SW 1271 (cell line): ENCODE results near the gene PPM1D.
A peak's percentile ranks its signal among the peaks of the same experiment; 100 is the strongest.
"Not testable (repeated sequence)": the region's sequence is repeated elsewhere in the genome, so short reads cannot be mapped to it uniquely, and the experiment has no call there.

Source experiments
- DNase-seq, 2 experiments: peaks; one replicate each; lab custom pipeline; 2025; lab: John Stamatoyannopoulos, UW

PPM1D gene

DNA sequence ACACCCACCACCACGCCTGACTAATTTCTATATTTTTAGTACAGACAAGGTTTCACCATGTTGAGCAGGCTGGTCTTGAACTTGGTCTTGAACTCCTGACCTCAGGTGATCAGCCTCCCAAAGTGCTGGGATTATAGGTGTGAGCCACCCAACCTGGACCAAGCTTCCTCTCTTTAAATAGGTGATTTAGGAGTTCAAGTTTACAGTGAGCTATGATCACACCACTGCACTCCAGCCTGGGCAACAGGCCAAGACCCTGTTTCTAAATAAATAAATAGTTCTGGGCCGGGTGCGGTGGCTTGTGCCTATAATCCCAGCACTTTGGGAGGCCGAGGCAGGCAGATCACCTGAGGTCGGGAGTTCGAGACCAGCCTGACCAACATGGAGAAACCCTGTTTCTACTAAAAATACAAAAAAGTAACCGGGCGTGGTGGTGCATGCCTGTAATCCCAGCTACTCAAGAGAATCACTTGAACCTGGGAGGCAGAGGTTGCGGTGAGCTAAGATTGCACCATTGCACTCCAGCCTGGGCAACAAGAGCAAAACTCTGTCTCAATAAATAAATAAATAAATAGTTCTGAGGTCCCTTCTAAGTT, 6.5 kb upstream of the PPM1D start:
- DNase-seq: not testable (repeated sequence)

DNA sequence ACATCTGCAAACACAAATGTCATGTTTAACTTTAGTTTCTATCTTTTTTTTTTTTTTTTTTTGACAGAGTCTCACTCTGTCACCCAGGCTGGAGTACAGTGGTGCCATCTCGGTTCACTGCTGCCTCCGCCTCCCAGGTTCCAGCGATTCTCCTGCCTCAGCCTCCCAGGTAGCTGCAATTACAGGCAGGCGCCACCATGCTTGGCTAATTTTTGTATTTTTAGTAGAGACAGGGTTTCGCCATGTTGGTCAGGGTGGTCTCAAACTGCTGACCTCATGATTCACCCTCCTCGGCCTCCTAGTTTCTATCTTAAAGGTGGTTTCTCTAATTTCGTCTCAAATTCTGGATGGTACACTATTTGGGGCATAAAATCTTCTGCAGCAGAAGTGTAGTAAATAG, 5.8 kb upstream of the PPM1D start:
- DNase-seq: not testable (repeated sequence)

DNA sequence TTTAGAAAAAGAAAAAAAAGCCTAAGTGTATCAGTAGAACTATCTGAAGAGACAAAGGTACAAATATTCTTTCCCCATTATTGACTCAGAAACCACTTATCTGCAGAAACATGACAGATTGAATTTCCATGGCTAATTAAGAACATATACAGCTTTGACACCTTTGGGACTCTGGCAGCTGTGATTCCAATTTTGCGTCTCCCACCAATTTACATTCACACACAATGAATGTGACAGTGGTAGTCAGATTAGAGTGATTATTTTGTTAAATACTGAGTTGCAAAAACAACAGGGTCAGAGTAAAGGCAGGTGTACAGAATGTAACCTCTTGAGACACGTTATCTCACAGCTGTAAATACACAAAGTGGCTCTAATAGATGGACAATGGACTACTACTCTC, 5.3 kb upstream of the PPM1D start:
- no peak for DNase-seq

DNA sequence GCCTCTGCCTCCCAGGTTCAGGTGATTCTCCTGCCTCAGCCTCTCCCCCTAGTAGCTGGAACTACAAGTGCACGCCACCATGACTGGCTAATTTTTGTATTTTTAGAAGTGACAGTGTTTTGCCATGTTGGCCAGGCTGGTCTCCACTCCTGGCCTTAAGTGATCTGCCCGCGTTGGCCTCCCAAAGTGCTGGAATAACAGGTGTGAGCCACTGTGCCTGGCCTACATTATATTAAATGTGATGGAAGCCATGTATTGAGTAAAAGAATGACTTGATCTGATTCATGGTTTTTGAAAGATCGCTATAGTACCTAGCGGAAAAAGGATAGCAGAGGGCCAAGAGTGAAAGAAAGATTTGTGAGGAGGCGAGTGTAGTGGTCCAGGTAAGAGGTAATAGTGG, 2.7 kb upstream of the PPM1D start:
- no peak for DNase-seq

DNA sequence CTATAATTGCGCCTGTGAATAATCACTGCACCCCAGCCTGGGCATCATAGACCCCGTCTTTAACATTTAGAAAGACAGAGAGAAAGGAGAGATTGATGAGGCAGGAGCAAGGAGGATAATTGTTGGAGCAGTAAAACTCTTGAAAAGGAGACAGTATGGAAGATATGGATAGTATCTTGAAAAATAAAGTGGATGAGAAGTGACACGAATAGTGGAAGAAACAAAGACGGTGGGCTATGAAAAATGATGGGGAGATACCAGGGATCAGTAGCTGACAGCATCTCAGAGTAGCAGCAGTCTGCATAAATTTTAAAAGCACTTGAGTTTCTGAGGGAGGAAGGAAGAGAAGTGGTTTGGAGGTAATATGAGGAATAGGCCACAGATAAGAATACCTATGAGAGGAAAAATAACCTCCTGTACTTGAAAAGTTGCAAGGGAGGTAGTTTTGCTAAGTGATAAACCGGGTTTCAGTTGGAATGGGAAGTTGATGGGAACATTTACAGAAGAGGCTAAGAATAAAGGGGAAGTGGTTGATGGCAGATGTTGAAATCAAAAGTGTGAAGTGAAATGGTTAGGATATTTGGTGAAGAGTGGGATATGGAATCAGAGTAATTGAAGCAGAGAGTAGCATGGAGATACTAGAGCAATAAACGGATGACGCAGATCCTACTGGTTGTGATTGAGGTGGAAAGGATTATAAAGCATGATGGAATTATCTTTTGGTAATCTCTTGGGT, 1.8 kb upstream of the PPM1D start:
- no peak for DNase-seq

DNA sequence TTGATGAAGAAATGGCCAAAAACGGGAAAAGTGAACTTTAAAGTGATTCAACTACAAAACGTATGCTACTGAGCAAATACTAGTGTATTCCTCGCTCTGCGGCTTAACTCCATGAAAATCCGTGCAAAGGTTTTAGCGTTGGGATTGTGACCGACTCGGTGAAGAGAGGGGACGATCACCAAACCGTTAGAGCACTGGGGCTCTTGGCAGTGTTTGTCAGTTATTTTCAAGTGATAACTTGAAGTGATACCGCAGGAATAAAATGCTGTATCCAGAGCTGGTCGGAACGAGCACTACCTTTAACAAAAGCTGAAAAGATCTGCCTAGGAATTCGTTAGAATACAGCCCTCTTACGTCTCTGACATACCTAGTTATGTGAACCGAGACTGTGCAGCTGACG, 773 bp upstream of the PPM1D start:
- no peak for DNase-seq

DNA sequence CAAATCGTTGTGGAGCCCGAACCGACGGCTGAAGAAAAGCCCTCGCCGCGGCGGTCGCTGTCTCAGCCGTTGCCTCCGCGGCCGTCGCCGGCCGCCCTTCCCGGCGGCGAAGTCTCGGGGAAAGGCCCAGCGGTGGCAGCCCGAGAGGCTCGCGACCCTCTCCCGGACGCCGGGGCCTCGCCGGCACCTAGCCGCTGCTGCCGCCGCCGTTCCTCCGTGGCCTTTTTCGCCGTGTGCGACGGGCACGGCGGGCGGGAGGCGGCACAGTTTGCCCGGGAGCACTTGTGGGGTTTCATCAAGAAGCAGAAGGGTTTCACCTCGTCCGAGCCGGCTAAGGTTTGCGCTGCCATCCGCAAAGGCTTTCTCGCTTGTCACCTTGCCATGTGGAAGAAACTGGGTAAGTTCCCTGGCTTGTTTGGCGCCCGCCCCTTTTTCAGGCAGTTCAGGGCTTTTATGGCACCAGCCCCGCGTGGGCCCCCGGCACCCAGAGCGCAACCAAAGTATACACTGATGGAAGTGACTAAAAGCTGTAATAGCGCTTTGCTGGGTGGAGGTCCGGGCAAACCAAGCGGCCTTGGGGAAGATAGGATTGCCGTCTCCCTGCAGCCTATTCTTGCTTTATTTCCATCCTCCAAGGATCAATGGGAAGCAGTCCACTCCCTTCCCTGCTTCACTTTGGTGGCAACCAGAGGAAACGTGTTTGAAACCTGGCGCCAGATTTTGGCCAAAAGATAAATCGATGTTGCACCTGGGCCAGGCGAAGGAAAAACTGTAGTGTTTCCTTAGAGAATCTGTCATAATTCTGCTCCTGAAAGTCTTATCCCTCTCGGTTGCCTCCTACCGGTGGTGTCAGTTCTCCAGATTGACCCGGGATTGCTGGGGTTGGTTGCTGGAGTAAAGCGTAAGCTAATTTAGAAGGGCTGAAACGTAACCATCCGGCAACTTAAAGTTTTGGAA, 775 bp downstream of the PPM1D start:
- DNase-seq: peak; percentile 68 to 85

DNA sequence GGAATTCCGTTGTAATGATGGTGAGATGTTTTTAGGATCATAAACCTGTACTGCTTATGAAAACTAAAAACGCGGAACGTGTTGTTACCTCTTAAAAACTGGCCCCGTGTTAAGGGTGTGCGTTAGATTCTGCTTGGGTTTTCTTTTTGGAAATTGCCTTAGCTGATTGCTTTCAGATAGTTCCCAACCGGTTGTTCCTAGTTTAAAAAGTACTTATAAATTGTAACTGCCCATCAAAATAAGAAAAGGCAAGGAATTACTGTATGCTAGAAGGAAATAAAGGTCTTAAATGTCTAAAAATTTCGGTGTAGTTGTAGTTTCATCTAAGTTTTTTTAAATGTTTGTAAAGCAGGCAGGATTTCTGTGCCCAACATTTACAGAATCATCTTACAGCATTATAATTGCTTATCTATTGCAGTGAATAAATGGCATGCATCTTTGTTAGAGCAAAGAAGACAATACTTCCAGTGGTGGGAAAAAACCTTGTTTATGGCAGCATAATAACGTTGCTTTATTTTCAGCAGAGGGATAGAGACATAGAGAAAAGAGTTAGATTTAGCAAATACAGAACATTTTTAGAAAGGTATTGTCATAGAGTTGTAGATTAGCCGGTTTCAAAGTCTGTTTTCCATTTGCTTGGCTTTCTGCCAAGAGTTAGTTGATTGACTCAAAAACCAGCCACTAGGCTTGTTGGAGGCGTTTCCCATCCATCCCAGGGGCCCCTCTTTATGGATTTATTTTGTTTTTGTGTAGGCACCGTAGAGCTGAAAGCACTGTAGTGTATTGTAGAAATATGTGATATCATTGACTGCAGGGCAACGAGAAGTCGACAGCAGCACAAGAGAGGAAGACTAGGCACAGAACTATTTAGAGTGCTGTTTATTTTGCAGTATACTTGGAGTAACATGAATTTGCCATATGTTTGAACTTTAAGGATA, 1.7 kb downstream of the PPM1D start:
- peak; percentile 17 to 66 for DNase-seq

DNA sequence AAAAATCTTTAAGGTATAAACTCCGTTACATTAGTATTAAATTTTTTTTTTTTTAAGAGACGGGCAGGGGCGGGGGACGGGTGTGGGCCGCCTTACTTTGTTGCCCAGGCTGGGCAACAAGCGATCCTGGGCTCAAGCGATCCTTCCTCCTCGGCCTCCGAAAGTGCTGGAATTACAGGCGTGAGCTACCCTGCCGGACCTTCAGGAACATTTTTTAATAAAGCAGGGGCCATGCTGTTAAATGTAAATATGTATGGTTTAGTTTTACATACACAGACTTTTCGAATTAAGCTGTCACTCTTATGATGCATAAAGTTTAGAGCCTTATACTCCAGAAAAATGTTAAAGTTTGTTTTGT, 2.4 kb downstream of the PPM1D start:
- DNase-seq: no peak

DNA sequence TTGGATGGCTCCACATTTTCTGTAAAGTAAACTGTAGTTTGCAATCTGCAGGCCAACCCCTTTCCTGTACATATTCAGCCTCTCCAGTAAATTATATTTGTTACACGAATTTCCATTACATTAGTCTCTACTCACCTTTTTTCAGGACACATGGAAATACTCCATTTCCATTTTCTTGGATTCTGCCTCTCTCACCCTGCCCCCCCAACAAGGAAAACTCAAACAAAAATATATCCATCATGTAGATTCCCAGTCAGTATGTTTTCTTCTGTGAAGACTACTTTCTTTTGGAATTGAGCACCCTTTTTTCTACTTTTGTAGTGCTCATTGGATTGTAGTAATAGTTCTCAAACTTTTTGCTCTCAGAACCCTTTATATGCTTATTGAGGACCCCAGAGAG, 2.9 kb downstream of the PPM1D start:
- DNase-seq: no peak

DNA sequence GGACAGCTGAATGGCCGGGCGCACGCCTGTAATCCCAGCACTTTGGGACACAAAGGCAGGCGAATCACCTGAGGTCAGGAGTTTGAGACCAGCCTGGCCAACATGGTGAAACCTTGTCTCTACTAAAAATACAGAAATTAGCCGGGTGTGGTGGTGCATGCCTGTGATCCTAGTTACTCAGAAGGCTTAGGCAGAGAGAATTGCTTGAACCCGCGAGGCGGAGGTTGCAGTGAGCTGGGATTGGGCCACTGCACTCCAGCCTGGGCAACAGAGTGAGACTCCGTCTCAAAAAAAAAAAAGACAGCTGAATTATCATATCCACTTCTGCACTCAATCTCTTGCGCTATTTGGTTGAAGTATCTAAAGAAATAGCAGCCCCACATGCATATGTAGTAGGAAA, 3.5 kb downstream of the PPM1D start:
- DNase-seq: not testable (repeated sequence)

DNA sequence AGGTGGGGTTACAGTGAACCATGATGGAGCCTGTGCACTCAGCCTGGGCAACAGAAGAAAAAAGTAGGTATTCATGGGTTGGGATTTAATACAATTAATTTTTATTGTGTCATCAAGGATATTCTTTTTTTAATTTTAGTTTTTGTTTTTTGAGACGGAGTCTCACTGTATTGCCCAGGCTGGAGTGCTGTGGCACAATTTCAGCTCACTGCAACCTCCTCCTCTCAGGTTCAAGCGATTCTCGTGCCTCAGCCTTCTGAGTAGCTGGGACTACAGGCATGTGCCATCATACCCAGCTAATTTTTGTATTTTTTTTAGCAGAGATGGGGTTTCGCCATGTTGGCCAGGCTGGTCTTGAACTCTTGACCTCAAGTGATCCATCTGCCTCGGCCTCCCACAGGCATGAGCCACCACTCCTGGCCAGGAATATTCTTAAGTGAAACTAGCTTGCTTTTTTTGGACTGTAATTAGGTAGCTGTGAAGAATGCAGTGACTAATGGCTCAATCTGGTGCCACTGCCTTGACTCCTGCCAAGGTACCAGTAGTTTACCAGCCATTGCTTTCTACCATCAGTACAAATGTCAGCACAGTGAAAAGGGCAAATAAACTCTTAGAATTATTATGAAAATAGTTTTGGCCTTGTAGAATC, 4.8 kb downstream of the PPM1D start:
- peak; percentile 10 to 69 for DNase-seq

DNA sequence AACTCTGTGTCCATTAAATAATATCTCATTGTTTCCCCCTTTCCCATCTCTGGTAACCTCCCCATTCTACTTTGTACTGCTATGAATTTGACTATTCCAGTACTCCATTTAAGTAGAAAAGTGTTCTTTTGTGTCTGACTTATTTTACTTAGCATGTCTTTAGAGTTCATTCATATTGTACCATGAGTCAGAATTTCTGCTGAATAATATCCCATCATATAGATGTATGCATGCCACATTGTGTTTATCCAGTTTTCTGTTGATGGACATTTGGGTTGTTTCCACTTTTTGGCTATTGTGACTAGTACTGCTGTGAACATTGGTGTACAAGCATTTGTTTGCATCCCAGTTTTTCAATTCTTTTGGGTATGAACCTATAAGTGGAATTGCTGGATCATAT, 6.0 kb downstream of the PPM1D start:
- no peak for DNase-seq

DNA sequence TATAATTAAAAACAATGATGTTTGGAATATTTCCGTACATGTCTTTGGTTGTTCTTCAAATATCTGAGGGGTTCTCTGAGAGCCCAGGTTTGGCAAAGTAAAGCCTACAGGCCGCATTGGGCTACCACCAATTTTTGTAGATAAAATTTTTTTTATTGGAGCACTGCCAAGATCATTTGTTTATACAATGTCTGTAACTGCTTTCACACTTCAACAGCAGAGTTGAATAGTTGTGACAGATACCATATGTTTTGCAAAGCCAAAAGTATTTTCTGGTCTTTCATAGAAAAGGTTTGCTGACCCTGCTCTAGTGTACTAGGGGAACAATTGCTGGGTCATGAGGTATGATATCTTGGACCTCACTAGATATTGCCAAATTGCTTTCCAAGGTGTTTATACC, 10.5 kb downstream of the PPM1D start:
- DNase-seq: no peak

DNA sequence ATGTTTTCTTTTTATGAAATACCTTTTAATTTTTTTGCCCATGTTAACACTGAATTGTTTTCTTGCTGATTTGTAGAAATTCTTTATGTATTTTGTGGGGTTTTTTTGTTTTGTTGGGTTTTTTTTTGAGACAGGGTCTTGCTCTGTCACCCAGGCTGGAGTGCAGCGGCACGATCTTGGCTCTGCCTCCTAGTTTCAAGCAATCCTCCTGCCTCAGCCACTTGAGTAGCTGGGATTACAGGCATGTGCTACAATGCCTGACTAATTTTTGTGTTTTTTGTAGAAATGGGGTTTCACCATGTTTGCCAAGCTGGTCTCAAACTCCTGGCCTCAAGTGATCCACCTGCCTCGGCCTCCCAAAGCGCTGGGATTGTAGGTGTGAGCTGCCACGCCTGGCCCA, 11.3 kb downstream of the PPM1D start:
- not testable (repeated sequence) for DNase-seq

DNA sequence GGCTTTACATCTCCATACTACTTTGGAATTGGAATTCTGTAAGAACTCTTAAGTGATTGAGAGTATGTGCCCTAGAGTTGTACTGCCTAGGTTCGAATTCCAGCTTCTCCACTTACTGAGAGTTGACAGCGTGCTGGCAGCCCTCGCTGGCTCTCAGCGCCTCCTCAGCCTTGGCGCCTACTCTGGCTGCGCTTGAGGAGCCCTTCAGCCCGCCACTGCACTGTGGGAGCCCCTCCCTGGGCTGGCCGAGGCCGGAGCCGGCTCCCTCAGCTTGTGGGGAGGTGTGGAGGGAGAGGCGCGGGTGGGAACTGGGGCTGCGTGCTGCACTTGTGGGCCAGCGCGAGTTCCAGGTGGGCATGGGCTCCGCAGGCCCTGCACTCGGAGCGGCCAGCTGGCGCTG, 13.3 kb downstream of the PPM1D start:
- no peak for DNase-seq

DNA sequence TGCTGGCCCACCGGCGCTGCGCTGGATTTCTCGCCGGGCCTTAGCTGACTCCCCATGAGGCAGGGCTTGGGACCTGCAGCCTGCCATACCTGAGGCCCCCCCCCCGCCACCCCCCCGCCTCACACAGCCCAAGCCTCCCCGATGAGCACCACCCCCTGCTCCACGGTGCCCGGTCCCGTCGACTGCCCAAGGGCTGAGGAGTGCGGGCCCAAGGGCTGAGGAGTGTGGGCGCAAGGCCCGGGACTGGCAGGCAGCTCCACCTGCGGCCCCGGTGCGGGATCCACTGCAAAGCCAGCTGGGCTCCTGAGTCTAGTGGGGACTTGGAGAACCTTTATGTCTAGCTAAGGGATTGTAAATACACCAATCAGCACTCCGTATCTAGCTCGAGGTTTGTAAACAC, 13.8 kb downstream of the PPM1D start:
- DNase-seq: not testable (repeated sequence)

DNA sequence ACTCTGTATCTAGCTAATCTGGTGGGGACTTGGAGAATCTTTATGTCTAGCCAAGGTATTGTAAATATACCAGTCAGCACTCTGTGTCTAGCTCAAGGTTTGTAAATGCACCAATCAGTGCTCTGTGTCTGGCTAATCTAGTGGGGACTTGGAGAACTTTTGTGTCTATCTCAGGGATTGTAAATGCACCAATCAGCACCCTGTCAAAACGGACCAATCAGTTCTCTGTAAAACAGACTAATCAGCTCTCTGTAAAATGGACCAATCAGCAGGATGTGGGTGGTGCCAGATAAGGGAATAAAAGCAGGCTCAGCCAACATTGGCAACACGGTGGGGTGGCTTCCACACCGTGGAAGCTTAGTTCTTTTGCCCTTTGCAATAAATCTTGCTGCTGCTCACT, 14.3 kb downstream of the PPM1D start:
- DNase-seq: not testable (repeated sequence)

DNA sequence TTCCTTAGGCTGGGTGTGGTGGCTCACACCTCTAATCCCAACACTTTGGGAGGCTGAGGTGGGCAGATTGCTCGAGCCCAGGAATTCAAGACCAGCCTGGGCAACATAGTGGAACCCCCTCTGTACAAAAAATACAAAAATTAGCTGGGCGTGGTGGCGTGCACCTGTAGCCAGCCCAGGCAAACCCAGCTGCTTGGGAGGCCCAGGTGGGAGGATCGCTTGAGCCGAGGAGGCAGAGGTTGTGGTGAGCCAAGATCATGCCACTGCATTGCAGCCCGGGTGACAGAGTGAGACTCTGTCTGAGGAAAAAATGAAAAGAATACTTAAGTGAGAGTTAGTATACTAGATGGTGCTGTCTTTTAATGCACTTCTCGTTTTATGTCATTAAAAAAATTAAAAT, 15.1 kb downstream of the PPM1D start:
- no peak for DNase-seq

DNA sequence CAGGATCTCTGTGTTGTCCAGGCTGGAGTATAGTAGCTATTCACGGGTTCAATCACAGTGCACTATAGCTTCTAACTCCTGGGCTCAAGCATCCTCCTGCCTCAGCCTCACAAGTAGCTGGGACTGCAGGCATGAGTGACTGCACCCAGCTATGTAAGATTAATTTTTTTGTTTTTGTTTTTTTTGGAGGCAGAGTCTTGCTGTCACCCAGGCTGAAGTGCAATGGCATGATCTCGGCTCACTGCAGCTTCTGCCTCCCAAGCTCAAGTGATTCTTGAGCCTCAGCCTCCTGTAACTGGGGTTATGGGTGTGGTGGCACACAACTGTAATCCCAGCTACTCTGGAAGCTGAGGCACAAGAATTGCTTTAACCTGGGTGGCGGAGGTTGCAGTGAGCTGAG, 15.8 kb downstream of the PPM1D start:
- DNase-seq: no peak

DNA sequence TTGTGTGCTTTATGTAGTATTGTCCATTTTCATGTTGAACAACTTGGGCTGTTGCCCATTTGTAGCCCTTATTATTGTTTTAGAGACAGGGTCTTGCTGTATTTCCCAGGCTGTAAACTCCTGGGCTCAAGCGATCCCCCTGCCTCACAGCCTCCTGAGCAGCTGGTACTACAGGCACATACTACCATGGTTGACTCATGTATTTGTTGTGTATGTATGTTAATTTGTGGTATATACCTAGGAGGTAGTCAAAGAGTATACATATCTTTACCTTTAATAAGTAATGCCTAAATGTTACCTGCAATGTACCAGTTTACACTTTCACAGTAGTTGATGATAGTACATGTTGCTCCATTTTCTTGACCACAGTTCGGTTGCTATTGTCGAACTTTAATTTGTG, 18.1 kb downstream of the PPM1D start:
- DNase-seq: no peak
